ENCODE measurements around the gene SYVN1.

DNA sequence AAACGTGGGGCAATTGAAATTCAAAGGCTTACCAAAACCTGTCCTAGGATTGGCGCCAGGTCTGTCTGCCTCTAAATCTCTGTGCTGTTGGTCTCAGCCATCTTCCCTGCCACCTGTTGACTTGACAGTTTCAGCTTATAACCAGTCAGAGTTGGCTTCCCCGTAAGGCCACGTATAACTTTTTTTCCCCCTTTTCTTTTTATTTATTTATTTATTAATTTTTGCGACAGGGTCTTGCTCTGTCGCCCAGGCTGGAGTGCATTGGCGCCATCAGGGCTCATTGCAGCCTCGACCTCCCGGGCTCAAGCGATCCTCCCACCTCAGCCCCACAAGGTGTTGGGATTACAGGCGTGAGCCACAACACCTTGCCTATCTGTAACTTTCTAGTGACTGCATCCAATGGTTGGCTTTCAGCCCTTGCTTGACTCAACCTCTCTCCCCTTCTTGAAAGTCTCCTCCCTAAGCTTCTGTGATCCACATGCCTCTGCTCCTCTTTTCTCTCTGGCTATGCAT, 1.4 kb upstream of the SYVN1 start:
- TF ChIP-seq POLR2A (IDR thresholded peaks at IDR 0.05): no peak
- TF ChIP-seq, protein P1, sequence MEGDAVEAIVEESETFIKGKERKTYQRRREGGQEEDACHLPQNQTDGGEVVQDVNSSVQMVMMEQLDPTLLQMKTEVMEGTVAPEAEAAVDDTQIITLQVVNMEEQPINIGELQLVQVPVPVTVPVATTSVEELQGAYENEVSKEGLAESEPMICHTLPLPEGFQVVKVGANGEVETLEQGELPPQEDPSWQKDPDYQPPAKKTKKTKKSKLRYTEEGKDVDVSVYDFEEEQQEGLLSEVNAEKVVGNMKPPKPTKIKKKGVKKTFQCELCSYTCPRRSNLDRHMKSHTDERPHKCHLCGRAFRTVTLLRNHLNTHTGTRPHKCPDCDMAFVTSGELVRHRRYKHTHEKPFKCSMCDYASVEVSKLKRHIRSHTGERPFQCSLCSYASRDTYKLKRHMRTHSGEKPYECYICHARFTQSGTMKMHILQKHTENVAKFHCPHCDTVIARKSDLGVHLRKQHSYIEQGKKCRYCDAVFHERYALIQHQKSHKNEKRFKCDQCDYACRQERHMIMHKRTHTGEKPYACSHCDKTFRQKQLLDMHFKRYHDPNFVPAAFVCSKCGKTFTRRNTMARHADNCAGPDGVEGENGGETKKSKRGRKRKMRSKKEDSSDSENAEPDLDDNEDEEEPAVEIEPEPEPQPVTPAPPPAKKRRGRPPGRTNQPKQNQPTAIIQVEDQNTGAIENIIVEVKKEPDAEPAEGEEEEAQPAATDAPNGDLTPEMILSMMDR (IDR thresholded peaks at IDR 0.05 in 8 of 11, conservative IDR thresholded peaks at IDR 0.05 in 3 of 11): no peak
